ENCODE measurements around the gene CA10.

CA10 gene

GRCh38 chr17:51724043-51724580, 434.4 kb downstream of the CA10 start:
- DNase-seq (ENCODE audit: low read depth), result no peak

DNA sequence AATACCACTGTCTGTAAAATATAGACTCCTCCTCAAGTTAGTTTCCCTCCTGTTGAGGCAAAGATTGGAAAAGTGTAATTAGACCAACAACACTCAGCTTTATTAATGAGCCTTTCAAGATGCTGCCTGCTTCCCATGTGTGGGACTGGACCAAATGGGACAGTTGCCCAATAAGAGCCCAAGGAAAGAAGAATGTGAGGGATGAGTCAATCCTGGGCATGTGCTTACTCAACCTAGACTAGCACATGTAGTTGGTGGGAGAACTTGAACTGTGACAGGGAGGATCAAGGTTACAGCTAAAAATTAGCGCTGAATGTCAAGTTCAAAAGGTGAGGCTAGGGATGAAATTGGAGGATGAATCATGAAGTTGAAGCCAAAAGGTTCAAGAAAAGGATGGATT, 435.5 kb downstream of the CA10 start:
- DNase-seq (ENCODE audit: low read depth), result no peak

- no peak for DNase-seq (ENCODE audit: low read depth)
Measured at GRCh38 chr17:51721730-51722129, 436.8 kb downstream of the CA10 start.

DNA sequence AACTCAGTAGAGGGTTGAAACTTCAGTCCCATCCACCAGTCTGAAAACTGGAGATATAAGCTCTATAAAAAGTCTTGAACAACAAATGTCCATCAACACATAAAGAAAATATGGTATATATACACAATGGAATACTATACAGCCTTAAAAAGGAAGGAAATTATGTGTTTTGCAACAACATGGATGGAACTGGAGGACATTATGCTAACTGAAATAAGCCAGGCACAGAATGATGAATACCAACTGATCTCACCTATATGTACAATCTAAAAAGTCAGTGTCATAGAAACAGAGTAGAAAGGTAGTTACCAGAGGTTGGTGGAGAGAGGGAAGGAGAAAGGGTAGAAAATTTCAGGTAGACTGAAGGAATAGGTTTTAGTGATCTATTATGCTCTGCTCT, 438.1 kb downstream of the CA10 start:
- no peak for DNase-seq (ENCODE audit: low read depth)

DNA sequence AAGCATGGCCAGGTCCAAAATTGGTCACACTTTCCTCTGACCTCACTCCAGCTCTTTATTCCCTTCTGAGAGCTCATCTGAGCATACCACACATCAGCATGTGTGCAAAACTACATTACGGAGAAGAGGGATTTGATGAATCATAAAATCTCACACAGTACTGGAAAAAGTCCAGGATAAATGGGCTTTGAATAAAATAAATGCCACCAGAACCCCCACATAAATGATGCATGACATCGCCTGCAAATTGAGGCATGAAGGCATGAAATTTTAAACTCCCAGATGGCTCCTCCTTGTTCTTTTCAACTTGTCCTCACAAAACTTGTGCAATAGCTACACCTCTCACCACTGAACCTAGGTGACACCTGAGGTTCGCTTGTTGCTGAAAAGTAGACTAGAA, 439.5 kb downstream of the CA10 start:
- no peak for DNase-seq (ENCODE audit: low read depth)

GRCh38 chr17:51711581-51711980, 446.9 kb downstream of the CA10 start:
- DNase-seq (ENCODE audit: low read depth), result no peak

DNA sequence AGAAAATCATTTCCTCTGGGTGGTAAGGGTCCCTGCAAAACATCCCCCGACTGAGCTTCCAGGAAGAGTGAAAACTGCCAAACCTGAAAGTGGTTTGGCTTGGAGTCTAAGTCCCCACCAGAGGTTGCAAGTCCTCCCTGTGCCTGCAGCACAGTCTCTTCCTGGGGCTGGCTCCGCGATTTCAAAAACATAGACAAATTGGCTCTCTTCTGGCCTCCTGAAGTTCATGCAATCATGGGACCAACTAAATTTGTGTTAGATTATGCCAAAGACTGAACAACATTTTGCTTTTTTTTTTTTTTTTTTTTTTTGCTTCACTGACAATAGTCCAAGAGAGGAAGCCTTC, 447.9 kb downstream of the CA10 start:
- no peak for DNase-seq (ENCODE audit: low read depth)

GRCh38 chr17:51709694-51710633, 448.6 kb downstream of the CA10 start:
- DNase-seq (ENCODE audit: low read depth), result no peak

- DNase-seq (ENCODE audit: low read depth), result no peak
Measured at GRCh38 chr17:51707216-51707615, 451.3 kb downstream of the CA10 start.

DNA sequence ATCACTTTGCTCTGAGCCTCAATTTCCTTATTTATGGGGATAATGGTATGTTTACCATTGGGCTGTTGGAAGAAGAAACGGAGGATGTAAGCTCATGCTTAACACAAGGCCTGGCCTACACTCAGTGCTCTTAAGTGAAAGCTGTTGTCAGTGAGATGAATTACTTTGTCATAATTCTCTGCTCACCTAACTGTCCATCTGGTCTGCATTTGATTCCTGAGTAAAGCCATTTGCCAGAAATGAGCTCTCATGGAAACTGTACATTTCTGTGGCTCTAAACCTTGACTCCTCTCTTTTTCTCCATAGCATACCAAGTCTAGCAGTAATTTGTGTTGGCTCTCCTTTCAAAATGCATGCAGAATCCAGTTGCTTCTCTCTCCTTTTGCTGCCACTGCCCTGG, 452.4 kb downstream of the CA10 start:
- no peak for DNase-seq (ENCODE audit: low read depth)

DNA sequence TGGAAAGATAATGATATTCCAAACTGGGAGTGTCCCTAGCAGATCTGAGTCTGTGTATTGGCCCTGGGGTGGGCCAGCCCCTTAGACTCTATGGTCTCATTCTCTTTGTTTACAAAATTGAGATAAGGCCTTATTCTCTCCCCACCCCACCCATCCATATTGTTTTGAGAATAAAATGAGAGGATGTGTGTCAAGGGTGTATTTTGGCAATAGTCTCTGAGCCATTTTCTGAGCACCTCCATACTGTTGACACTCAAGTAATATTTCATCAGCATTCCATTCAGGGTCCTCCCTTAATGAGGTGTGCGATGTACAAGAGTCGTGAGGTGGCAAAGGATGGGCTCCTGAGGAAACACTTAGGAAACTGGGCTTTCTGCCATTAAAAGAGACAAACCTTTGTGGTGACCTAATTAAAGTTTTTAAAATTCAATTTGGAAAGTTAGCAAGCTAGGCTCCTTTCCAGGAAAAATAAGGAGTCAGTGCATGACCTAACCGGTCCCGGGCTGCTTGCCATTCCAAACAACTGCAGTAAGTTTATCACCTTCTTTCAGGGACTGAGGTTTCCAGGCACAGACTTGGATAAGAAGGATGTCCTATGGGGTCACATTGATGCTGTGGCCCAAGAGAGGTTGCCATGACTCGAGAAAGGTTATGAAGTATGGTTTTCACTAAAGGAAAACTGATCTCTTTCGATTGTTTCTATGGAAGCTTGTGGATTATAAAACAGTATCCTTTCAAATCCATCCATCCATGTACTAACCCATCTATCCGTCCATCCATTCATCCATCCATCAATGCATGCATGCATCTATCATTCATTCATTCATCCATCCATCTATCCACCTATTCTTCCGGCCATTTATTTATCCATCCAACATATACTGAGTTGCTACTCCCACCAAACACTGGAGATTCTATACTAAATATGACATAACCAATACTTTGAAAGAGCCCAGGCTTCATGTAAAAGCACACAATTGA, 454.9 kb downstream of the CA10 start:
- DNase-seq (ENCODE audit: low read depth), result no peak

DNA sequence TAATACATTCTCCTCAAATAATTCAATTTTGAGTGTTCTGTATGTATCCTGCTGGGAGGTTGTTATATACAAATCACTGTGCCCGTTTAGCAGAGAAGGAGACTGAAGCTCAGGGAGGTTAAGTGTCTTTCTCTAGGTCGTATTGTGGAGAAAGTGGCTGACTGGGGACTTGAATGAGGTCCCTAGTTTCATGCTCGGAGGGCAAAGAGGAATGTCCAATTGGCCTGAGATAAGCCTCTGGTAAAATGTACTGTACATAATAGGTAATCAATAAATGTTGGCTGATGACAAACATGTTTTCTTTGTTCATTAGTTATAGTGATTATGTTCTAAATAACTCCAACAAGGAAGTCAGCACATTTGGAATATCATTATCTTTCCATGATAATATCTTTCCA, 455.6 kb downstream of the CA10 start:
- no peak for DNase-seq (ENCODE audit: low read depth)

- DNase-seq (ENCODE audit: low read depth), result no peak
Measured at GRCh38 chr17:51701501-51701900, 457.0 kb downstream of the CA10 start.

DNA sequence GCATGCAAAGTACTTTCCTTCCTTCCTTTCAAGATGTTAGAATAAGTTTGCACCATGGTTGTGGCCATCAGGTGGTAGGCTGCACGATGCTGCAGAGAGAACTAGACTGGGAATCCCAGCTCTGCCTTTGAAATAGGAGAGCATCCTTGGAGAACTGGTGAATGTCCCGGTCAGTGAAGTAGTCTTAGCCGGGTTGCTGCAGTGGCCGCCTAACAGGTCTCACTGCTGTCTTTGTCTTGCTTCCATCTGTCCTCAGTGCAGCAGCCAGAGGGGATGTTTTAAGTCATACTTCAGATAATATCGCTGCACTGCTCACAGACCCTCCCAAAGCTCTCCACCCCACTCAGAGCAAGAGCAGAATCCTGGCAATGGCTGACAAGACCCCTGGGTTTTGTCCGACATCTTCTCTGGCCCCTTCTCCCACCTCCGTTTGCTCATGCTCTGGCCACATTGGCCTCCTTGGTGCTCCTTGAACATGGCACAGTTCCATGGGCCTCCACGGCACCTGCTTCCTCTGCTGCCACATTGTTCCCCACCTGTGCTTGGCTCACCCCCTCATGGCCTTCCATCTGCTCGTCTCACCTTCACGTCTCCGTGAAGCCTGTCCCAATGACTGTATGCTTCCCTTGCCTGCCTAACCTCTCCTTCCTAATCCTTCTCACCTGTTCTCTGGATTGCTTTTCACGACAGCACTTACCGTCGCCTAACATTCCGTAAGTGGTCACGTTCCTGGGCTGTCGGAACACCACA, 458.3 kb downstream of the CA10 start:
- DNase-seq (ENCODE audit: low read depth), result no peak

DNA sequence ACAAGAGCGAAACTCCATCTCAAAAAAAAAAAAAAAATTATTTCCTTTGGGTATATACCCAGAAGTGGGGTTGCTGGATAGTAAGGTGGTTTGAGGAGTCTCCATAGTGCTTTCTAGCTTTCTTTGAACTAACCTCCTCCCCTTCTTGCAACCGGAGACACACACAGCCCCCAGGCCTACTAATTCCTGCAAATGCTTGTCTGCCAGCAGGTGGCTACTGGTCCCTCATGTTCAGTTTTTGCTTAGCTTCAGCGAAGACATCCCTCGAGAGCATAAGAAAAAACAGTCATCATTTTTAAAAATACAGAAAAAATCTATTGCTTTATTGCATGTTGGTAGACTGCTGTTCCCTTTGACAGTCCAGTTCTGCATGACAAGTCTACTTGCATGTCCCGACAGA, 459.2 kb downstream of the CA10 start:
- DNase-seq (ENCODE audit: low read depth), result no peak

GRCh38 chr17:51692917-51693316, 465.6 kb downstream of the CA10 start:
- DNase-seq (ENCODE audit: low read depth), result no peak

DNA sequence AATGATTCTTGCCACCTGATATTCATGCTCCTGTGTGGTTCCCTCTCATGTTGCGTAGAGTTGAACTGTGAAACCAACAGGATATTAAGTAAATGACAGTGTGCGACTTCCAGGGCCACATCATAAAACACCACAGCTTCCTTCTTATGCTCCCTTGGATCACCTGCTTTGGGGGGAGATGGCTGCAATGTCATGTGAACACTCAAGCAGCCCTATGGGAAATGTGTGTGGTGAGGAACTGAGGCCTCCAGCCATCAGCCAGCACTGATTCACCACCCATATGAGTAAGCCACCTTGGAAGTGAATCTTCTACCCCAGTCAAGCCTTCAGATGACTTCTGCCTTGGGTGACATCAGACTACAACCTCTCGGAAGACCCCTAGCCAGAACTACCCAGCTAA, 470.6 kb downstream of the CA10 start:
- DNase-seq (ENCODE audit: low read depth), result no peak

GRCh38 chr17:51685287-51685909, 473.1 kb downstream of the CA10 start:
- DNase-seq (ENCODE audit: low read depth), result no peak

GRCh38 chr17:51684214-51684613, 474.3 kb downstream of the CA10 start:
- no peak for DNase-seq (ENCODE audit: low read depth)

GRCh38 chr17:51683291-51683690, 475.2 kb downstream of the CA10 start:
- DNase-seq (ENCODE audit: low read depth), result no peak

- DNase-seq (ENCODE audit: low read depth), result no peak
Measured at GRCh38 chr17:51682115-51682514, 476.4 kb downstream of the CA10 start.
